ENCODE data around the gene CACNG4. TPM values are rescaled to one million over a fixed set of nuclear protein-coding genes. Genes with fewer than 3 reads are reported as not detected.

Gene CACNG4
- total and polyA plus RNA-seq, 2 experiments from 2014 or later: 1.6 to 4.1 TPM

Other genes with a start within 250 kb of the CACNG4 start
- 2.7 and 3.3 TPM in 2 replicates for gene CACNG5, start 129.6 kb upstream of the CACNG4 start, total RNA-seq (2014; rRNA removed; shearing (Covaris generic))
- 1.8 and 2.7 TPM in 2 replicates for gene CACNG5, start 129.6 kb upstream of the CACNG4 start, polyA plus RNA-seq (2016; fragmentation: Nextera tagmentation; extraction: Ambion mirVana)
- not detected in 2 replicates for gene CACNG1, start 79.8 kb downstream of the CACNG4 start, total RNA-seq (2014; rRNA removed; shearing (Covaris generic))
- gene CACNG1, start 79.8 kb downstream of the CACNG4 start, polyA plus RNA-seq (2016; fragmentation: Nextera tagmentation; extraction: Ambion mirVana): not detected in 2 replicates

Measured in GM23338 (cell line).